IMR-90 (cell line): ENCODE data around the gene CDK18. TPM values are rescaled to one million over a fixed set of nuclear protein-coding genes. Genes with fewer than 3 reads are reported as not detected.

Source experiments
- ATAC-seq: fragments of 200-7000 bp; cut with Tn5 transposase; 2 replicates; pipeline ENCODE4 v1.9.1; 2020; ENCODE audit warnings: low read depth, mild to moderate bottlenecking, moderate library complexity
- BruUV-seq: library from RNA; stranded (reverse); fragments of 400-500 nt; replicated peaks from 2 replicates; lab custom pipeline; 2021; lab: Mats Ljungman, UMichigan
- CTCF ChIA-PET: fragments of 300-600 bp; formaldehyde crosslinking; extraction: SDS; loops from one replicate; lab custom pipeline; 2021; ENCODE audit warnings: antibody characterized with exemption; lab: Yijun Ruan, JAX
- POLR2A ChIA-PET: fragments of 300-600 bp; sonication (Branson Sonifier 250); formaldehyde crosslinking; loops from one replicate; lab custom pipeline; 2022; ENCODE audit warnings: antibody characterized with exemption; ENCODE audit not compliant: unreplicated experiment; lab: Charles Lee
- DNase-seq: peaks from one replicate; pipeline ENCODE4 v3.0.0; 2013
- H2AFZ ChIP-seq: replicated peaks from 2 replicates; pipeline ENCODE3; 2013; ENCODE audit warnings: low read length, mild to moderate bottlenecking; ENCODE audit not compliant: poor library complexity
- H2AK5ac ChIP-seq: 2 replicates; pipeline ENCODE4 v1.6.1; 2013; ENCODE audit warnings: low read depth, low read length, inconsistent platforms
- H2AK9ac ChIP-seq: replicated peaks from 2 replicates; pipeline ENCODE3; 2013; ENCODE audit warnings: mild to moderate bottlenecking, low read depth, low read length, moderate library complexity; ENCODE audit not compliant: poor library complexity
- H2BK120ac ChIP-seq: 2 replicates; pipeline ENCODE4 v1.6.1; 2013; ENCODE audit warnings: low read depth, low read length, inconsistent platforms
- H2BK15ac ChIP-seq: 3 replicates; pipeline ENCODE4 v1.6.1; 2013; ENCODE audit warnings: low read depth, low read length, inconsistent platforms
- H2BK20ac ChIP-seq: 2 replicates; pipeline ENCODE4 v1.6.1; 2013; ENCODE audit warnings: low read depth, mild to moderate bottlenecking, inconsistent platforms, low read length, moderate library complexity
- H2BK5ac ChIP-seq: 2 replicates; pipeline ENCODE4 v1.6.1; 2013; ENCODE audit warnings: mild to moderate bottlenecking, low read depth, low read length, inconsistent platforms; ENCODE audit not compliant: poor library complexity, severe bottlenecking
- H3K14ac ChIP-seq: replicated peaks from 2 replicates; pipeline ENCODE4 v1.6.1; 2013; ENCODE audit warnings: low read depth, low read length, inconsistent platforms
- H3K18ac ChIP-seq: 2 replicates; pipeline ENCODE4 v1.6.1; 2013; ENCODE audit warnings: low read depth, low read length, control low read depth
- H3K23ac ChIP-seq: 2 replicates; pipeline ENCODE4 v1.6.1; 2013; ENCODE audit warnings: low read depth, low read length, inconsistent platforms
- H3K27ac ChIP-seq: 2 replicates; pipeline ENCODE4 v1.5.1; 2013; ENCODE audit warnings: mild to moderate bottlenecking, control low read depth, low read length; ENCODE audit not compliant: insufficient read depth
- H3K27me3 ChIP-seq: 2 replicates; pipeline ENCODE4 v1.6.1; 2013; ENCODE audit warnings: low read length; ENCODE audit not compliant: control insufficient read depth, insufficient read depth
- H3K36me3 ChIP-seq: 2 replicates; pipeline ENCODE4 v1.6.1; 2013; ENCODE audit warnings: low read length, mixed read lengths; ENCODE audit not compliant: control insufficient read depth, insufficient read depth
- H3K4ac ChIP-seq: 2 replicates; pipeline ENCODE4 v1.6.1; 2013; ENCODE audit warnings: low read depth, low read length, inconsistent platforms
- H3K4me1 ChIP-seq: 2 replicates; pipeline ENCODE4 v1.6.1; 2013; ENCODE audit warnings: low read length, mixed read lengths; ENCODE audit not compliant: control insufficient read depth, insufficient read depth
- H3K4me2 ChIP-seq: 2 replicates; pipeline ENCODE4 v1.6.1; 2013; ENCODE audit warnings: low read depth, mild to moderate bottlenecking, control low read depth, low read length, moderate library complexity
- H3K4me3 ChIP-seq: 2 replicates; pipeline ENCODE4 v1.5.1; 2013; ENCODE audit warnings: low read depth, mild to moderate bottlenecking, control low read depth, low read length, moderate library complexity; ENCODE audit not compliant: insufficient read depth
- H3K56ac ChIP-seq: 2 replicates; pipeline ENCODE4 v1.6.1; 2013; ENCODE audit warnings: low read length, inconsistent platforms; ENCODE audit not compliant: insufficient read depth; ENCODE audit errors: extremely low read depth
- H3K79me1 ChIP-seq, 2 experiments: 2 replicates each; pipeline ENCODE4 v1.6.1; 2013; ENCODE audit warnings: low read length in 2 of 2, inconsistent platforms in 1 of 2, low read depth in 1 of 2
- H3K9ac ChIP-seq: 2 replicates; pipeline ENCODE4 v1.6.1; 2013; ENCODE audit warnings: low read depth, low read length, control low read depth
- H3K9me1 ChIP-seq: 2 replicates; pipeline ENCODE4 v1.6.1; 2013; ENCODE audit warnings: low read length, inconsistent platforms; ENCODE audit not compliant: insufficient read depth
- H3K9me3 ChIP-seq: 2 replicates; pipeline ENCODE4 v1.6.1; 2013; ENCODE audit warnings: low read length; ENCODE audit not compliant: control insufficient read depth, insufficient read depth
- H4K20me1 ChIP-seq: 2 replicates; pipeline ENCODE4 v1.6.1; 2013; ENCODE audit warnings: low read length, inconsistent platforms; ENCODE audit not compliant: insufficient read depth
- H4K5ac ChIP-seq: 2 replicates; pipeline ENCODE4 v1.6.1; 2013; ENCODE audit warnings: mild to moderate bottlenecking, low read depth, low read length, control low read depth
- H4K8ac ChIP-seq, 2 experiments: 2 replicates each; pipeline ENCODE4 v1.6.1; 2013; ENCODE audit warnings: low read depth in 2 of 2, low read length in 2 of 2, control low read depth in 1 of 2, inconsistent platforms in 1 of 2
- H4K91ac ChIP-seq: 2 replicates; pipeline ENCODE4 v1.6.1; 2013; ENCODE audit warnings: low read depth, low read length, inconsistent platforms; ENCODE audit not compliant: insufficient read depth
- CHD1 ChIP-seq: IDR thresholded peaks from 2 replicates; pipeline ENCODE4 v1.6.1; 2012; ENCODE audit warnings: low read depth, low read length, improper control_type of control experiment
- CTCF ChIP-seq: conservative IDR thresholded peaks from 2 replicates; pipeline ENCODE4 v1.5.1; 2012; ENCODE audit warnings: mild to moderate bottlenecking, low read depth, low read length, improper control_type of control experiment
- ELK1 ChIP-seq: fragments of 150-350 bp; IDR thresholded peaks from 2 replicates; pipeline ENCODE4 v1.6.1; 2016; ENCODE audit warnings: low read depth, mild to moderate bottlenecking, low read length, moderate library complexity, borderline replicate concordance
- FOS ChIP-seq: fragments of 150-350 bp; IDR thresholded peaks from 2 replicates; pipeline ENCODE4 v1.6.1; 2016; ENCODE audit warnings: low read depth, low read length
- MAFK ChIP-seq: IDR thresholded peaks from 2 replicates; pipeline ENCODE4 v1.6.1; 2012; ENCODE audit warnings: low read depth, low read length, improper control_type of control experiment
- MAZ ChIP-seq: IDR thresholded peaks from 2 replicates; pipeline ENCODE4 v1.6.1; 2012; ENCODE audit warnings: low read depth, mild to moderate bottlenecking, low read length, improper control_type of control experiment, moderate library complexity, borderline replicate concordance
- MXI1 ChIP-seq: IDR thresholded peaks from 2 replicates; pipeline ENCODE4 v1.6.1; 2012; ENCODE audit warnings: low read depth, mild to moderate bottlenecking, low read length, moderate library complexity, borderline replicate concordance
- NFE2L2 ChIP-seq: fragments of 150-350 bp; IDR thresholded peaks from 2 replicates; pipeline ENCODE4 v1.6.1; 2016; ENCODE audit warnings: low read depth, mild to moderate bottlenecking, low read length
- RAD21 ChIP-seq: IDR thresholded peaks from 2 replicates; pipeline ENCODE4 v1.6.1; 2012; ENCODE audit warnings: low read length, improper control_type of control experiment
- RCOR1 ChIP-seq: IDR thresholded peaks from 2 replicates; pipeline ENCODE4 v1.6.1; 2012; ENCODE audit warnings: mild to moderate bottlenecking, low read length, improper control_type of control experiment; ENCODE audit not compliant: insufficient replicate concordance
- SMC3 ChIP-seq: fragments of 150-350 bp; IDR thresholded peaks from 2 replicates; pipeline ENCODE4 v1.6.1; 2016; ENCODE audit warnings: low read depth, mild to moderate bottlenecking, antibody characterized with exemption, low read length, moderate library complexity
- WGBS, 2 experiments: methylation state at CpG; one replicate each; pipeline versions ENCODE4 v1.1.5 to v1.1.7; 2013; ENCODE audit warnings: missing lambda C conversion rate in 2 of 2; ENCODE audit not compliant: insufficient read length in 1 of 2; ENCODE audit errors: extremely low coverage in 2 of 2; 5-methylcytosine and 5-hydroxymethylcytosine counted together
- dilution Hi-C: fragments of 300-500 bp; cut with HindIII; formaldehyde crosslinking; loops from one replicate; pipeline ENCODE4 v1.14.3; 2018; ENCODE audit warnings: low sequenced_read_pairs; ENCODE audit not compliant: unreplicated experiment
- in situ Hi-C: fragments of 300-500 bp; cut with MboI; formaldehyde crosslinking; loops from 3 replicates; pipeline ENCODE4 v1.14.3; 2019; ENCODE audit warnings: low sequenced_read_pairs, inconsistent platforms, mixed read lengths
- intact Hi-C: fragments of 100-400 bp; cut with micrococcal nuclease; formaldehyde crosslinking; loops from 2 replicates; pipeline ENCODE4 v1.10.0; 2022
- polyA plus RNA-seq, 3 experiments: library from polyadenylated mRNA; depleted of rRNA; stranded (reverse); fragments of >200 nt; gene quantifications; 2 replicates each; pipeline ENCODE4 v1.2.3, GENCODE V29; 2012; ENCODE audit warnings: low replicate concordance in 1 of 3
- total RNA-seq: library from RNA; depleted of rRNA; stranded (reverse); fragments of >200 nt; gene quantifications from 2 replicates; pipeline ENCODE4 v1.2.3, GENCODE V29; 2012
- TF ChIP-seq, protein P1 (sequence below): fragments of 150-350 bp; IDR thresholded peaks from 2 replicates; pipeline ENCODE4 v1.6.1; 2017; ENCODE audit warnings: mild to moderate bottlenecking, antibody characterized with exemption, low read length, low read depth

CDK18 gene
- total and polyA plus RNA-seq, 2 of the 4 experiments (the other 2 are of a cell fraction) = 0.18 to 0.48 TPM

DNA sequence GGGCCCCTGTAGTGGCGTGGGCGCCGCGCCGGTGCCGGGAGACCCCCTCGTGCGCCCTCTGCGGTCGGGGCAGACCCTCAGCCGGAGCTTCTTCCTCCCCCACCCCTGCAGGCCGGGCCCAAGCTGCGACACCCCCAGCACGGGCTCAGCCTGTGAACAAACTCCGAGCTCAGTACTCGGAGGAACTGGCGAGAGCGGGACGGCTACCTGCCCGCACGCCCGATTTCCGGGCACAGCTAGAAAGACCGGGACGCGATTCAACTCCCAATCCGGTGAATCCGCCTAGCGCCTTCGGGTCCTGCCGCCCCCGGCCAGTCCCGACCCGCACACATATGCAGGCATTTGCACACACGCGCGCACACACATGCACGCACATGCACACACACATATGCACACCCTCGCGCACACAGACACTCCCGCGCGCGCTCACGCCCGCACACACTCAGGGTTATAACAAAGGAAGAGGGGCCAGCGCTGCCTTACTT lies 48.0 kb upstream of the CDK18 start:
- Histone ChIP-seq H2BK15ac (no peak overlapping the region), H4K91ac (no peak overlapping the region), H2AK9ac (no peak overlapping the region), H2AFZ (no peak overlapping the region), H2BK20ac (no peak overlapping the region), H4K8ac (no peak overlapping the region), H3K4me3 (no peak overlapping the region), H2AK5ac (no peak overlapping the region), H2BK5ac (no peak overlapping the region), H3K27ac (no peak overlapping the region), H3K4me2 (no peak overlapping the region), H3K4ac (no peak overlapping the region), H3K9me1 (no peaks in the 10 kb centered on the region), H3K9ac (no peak overlapping the region), H3K36me3 (no peaks in the 10 kb centered on the region), H4K20me1 (no peaks in the 10 kb centered on the region), H3K4me1 (no peaks in the 10 kb centered on the region), H3K27me3 (peaks cover 72% of the 10 kb centered on the region), H3K56ac (no peak overlapping the region), H2BK120ac (no peak overlapping the region), H3K23ac (no peak overlapping the region), H4K5ac (no peak overlapping the region), H3K79me1 (no peaks in the 10 kb centered on the region), H3K9me3 (0 out of 2 replicates have a peak, but pooled peaks cover 2% of the 10 kb centered on the region), H3K14ac (no peak overlapping the region), H3K18ac (no peak overlapping the region)
- DNase-seq = no peak
- ATAC-seq = no peak; the same call in 1 of the 2 replicates
- intact Hi-C loops = no loop called here
- in situ Hi-C loops = no loop called here
- BruUV-seq = no TSS peak
- dilution Hi-C loops = no loop called here
- CTCF ChIA-PET = no interaction called here
- POLR2A ChIA-PET = no interaction called here
- 0% methylated on average over 9 of the region's 47 CpGs; no CpG with 5 or more reads in 1 of the 2 experiments for WGBS, 2 experiments
- TF ChIP-seq RCOR1 (no peak), FOS (no peak), MAFK (no peak), CTCF (no peak), MXI1 (no peak), ELK1 (no peak), CHD1 (no peak), RAD21 (no peak), MAZ (no peak), NFE2L2 (no peak), SMC3 (no peak)
- TF ChIP-seq, protein P1, sequence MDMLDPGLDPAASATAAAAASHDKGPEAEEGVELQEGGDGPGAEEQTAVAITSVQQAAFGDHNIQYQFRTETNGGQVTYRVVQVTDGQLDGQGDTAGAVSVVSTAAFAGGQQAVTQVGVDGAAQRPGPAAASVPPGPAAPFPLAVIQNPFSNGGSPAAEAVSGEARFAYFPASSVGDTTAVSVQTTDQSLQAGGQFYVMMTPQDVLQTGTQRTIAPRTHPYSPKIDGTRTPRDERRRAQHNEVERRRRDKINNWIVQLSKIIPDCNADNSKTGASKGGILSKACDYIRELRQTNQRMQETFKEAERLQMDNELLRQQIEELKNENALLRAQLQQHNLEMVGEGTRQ = no peak
